CD14-positive monocyte (primary cell): Measurements from ENCODE around the gene EFNB3. TPM values are rescaled to one million over a fixed set of nuclear protein-coding genes. Genes with fewer than 3 reads are reported as not detected.
A peak's percentile ranks its signal among the peaks of the same experiment; 100 is the strongest.

Experiments used
- DNase-seq, 3 donors: peaks; one replicate each; pipeline ENCODE4 v3.0.0-alpha.2; 2011 to 2022
- H2AFZ ChIP-seq: 2 replicates; pipeline ENCODE4 v1.6.0; 2012; ENCODE audit warnings: mild to moderate bottlenecking, low read depth, low read length, inconsistent platforms; ENCODE audit not compliant: insufficient read depth, poor library complexity, severe bottlenecking
- H3K27ac ChIP-seq, 2 donors: 1 replicate in 1 of 2; 2 replicates in 1 of 2; pipeline ENCODE4 v1.5.1; 2012 to 2013; ENCODE audit warnings: low read length in 2 of 2, control low read depth in 1 of 2, inconsistent platforms in 1 of 2, low read depth in 1 of 2, mild to moderate bottlenecking in 1 of 2
- H3K27me3 ChIP-seq, 2 donors: one replicate each; pipeline versions ENCODE4 v1.6.0 to v1.6.1; 2011 to 2013; ENCODE audit warnings: low read length in 2 of 2; ENCODE audit not compliant: control insufficient read depth in 2 of 2, insufficient read depth in 2 of 2
- H3K36me3 ChIP-seq, 2 donors: replicated peaks in 1 of 2; 1 replicate in 1 of 2; 2 replicates in 1 of 2; pipeline versions ENCODE4 v1.5.1 to v1.6.1; 2012 to 2013; ENCODE audit warnings: low read length in 2 of 2, control low read depth in 1 of 2, inconsistent platforms in 1 of 2, mild to moderate bottlenecking in 1 of 2; ENCODE audit not compliant: insufficient read depth in 2 of 2, control insufficient read depth in 1 of 2
- H3K4me1 ChIP-seq, 2 donors: 1 replicate in 1 of 2; 2 replicates in 1 of 2; pipeline versions ENCODE4 v1.5.1 to v1.6.1; 2012 to 2013; ENCODE audit warnings: low read length in 2 of 2, control low read depth in 1 of 2, inconsistent platforms in 1 of 2, mild to moderate bottlenecking in 1 of 2, moderate library complexity in 1 of 2; ENCODE audit not compliant: insufficient read depth in 2 of 2, control insufficient read depth in 1 of 2
- H3K4me2 ChIP-seq: replicated peaks from 2 replicates; pipeline ENCODE3; 2012; ENCODE audit warnings: low read length, moderate library complexity, mild to moderate bottlenecking; ENCODE audit not compliant: poor library complexity, severe bottlenecking; ENCODE audit errors: extremely low read depth
- H3K4me3 ChIP-seq, 3 experiments: fragments of 200-600 bp in 1 of 3; sonication (generic) in 1 of 3; replicated peaks in 1 of 3; 1 replicate in 2 of 3; 2 replicates in 1 of 3; pipeline ENCODE4 v1.5.1; 2011 to 2013; ENCODE audit warnings: low read length in 3 of 3, mild to moderate bottlenecking in 3 of 3, control low read depth in 2 of 3, low read depth in 2 of 3, inconsistent platforms in 1 of 3, moderate library complexity in 1 of 3
- H3K79me2 ChIP-seq: 2 replicates; pipeline ENCODE4 v1.6.0; 2012; ENCODE audit warnings: mild to moderate bottlenecking, control low read depth, inconsistent platforms, low read length, moderate library complexity; ENCODE audit not compliant: insufficient read depth
- H3K9ac ChIP-seq: 2 replicates; pipeline ENCODE4 v1.6.0; 2017; ENCODE audit warnings: low read length, mild to moderate bottlenecking; ENCODE audit not compliant: insufficient read depth, poor library complexity, severe bottlenecking
- H3K9me3 ChIP-seq, 2 donors: replicated peaks in 1 of 2; 1 replicate in 1 of 2; 2 replicates in 1 of 2; pipeline versions ENCODE4 v1.5.1 to v1.6.1; 2012 to 2013; ENCODE audit warnings: low read length in 2 of 2, control low read depth in 1 of 2; ENCODE audit not compliant: control insufficient read depth in 1 of 2, insufficient read depth in 1 of 2
- H4K20me1 ChIP-seq: 2 replicates; pipeline ENCODE4 v1.6.0; 2012; ENCODE audit warnings: mild to moderate bottlenecking, low read length, control low read depth, moderate library complexity; ENCODE audit not compliant: insufficient read depth
- H3K27ac Mint-ChIP-seq, 7 donors: one replicate each; pipeline ENCODE4 v1.8.0; 2020; ENCODE audit warnings: mild to moderate bottlenecking in 7 of 7, mixed read lengths in 7 of 7, moderate library complexity in 6 of 7, inconsistent platforms in 2 of 7
- H3K27me3 Mint-ChIP-seq, 3 donors: one replicate each; pipeline ENCODE4 v1.8.0; 2021 to 2022; ENCODE audit warnings: low read depth in 3 of 3, mild to moderate bottlenecking in 3 of 3, mixed read lengths in 3 of 3, moderate library complexity in 3 of 3, inconsistent platforms in 1 of 3
- H3K36me3 Mint-ChIP-seq, 2 donors: one replicate each; pipeline ENCODE4 v1.8.0; 2020; ENCODE audit warnings: mixed read lengths in 2 of 2, inconsistent platforms in 1 of 2, mild to moderate bottlenecking in 1 of 2
- H3K4me1 Mint-ChIP-seq: one replicate; pipeline ENCODE4 v1.8.0; 2020; ENCODE audit warnings: mild to moderate bottlenecking, mixed read lengths
- H3K4me3 Mint-ChIP-seq, 2 donors: one replicate each; pipeline ENCODE4 v1.8.0; 2020; ENCODE audit warnings: mild to moderate bottlenecking in 2 of 2, mixed read lengths in 2 of 2, moderate library complexity in 1 of 2
- H3K9me3 Mint-ChIP-seq, 7 donors: one replicate each; pipeline ENCODE4 v1.8.0; 2020 to 2022; ENCODE audit warnings: mixed read lengths in 7 of 7, mild to moderate bottlenecking in 6 of 7, moderate library complexity in 6 of 7, inconsistent platforms in 2 of 7
- WGBS: methylation state at CpG from one replicate; pipeline ENCODE4 v1.1.5; 2013; ENCODE audit warnings: missing lambda C conversion rate; ENCODE audit not compliant: insufficient coverage; 5-methylcytosine and 5-hydroxymethylcytosine counted together
- intact Hi-C, 2 donors: fragments of 100-400 bp; cut with micrococcal nuclease; formaldehyde crosslinking; loops; one replicate each; pipeline versions ENCODE4 v1.15.0 to v1.15.1; 2023
- polyA plus RNA-seq, 3 donors: library from polyadenylated mRNA; depleted of rRNA in 1 of 3; unstranded in 2 of 3; stranded (reverse) in 1 of 3; fragments of 300-500 nt in 2 of 3; fragments of >200 nt in 1 of 3; fragmentation: Illumina TruSeq in 2 of 3; gene quantifications; 1 replicate in 2 of 3; 2 replicates in 1 of 3; pipeline ENCODE4 v1.2.3, GENCODE V29; 2012 to 2021
- TF ChIP-seq, protein P1 (sequence below): fragments of 200-600 bp; IDR thresholded peaks from one replicate; pipeline ENCODE4 v1.8.0; 2022; ENCODE audit warnings: antibody characterized with exemption, mild to moderate bottlenecking

The EFNB3 gene
- polyA plus RNA-seq, 3 donors = 0.01 TPM; not detected in 2

DNA sequence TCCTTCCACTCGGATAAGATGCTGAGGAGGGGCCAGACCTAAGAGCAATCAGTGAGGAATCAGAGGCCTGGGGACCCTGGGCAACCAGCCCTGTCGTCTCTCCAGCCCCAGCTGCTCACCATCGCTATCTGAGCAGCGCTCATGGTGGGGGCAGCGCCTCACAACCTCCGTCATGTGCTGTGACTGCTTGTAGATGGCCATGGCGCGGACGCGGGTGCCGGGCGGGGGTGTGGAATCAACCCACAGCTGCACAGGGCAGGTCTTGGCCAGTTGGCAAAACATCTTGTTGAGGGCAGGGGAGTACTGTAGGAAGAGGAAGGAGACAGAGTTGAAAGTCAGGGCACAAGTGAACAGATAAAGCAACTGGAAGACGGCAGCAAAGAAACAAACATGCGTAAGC lies 30.1 kb upstream of the EFNB3 start:
- Mint-ChIP-seq H3K27ac (peak overlapping the region in 1 of 7 donors; percentile 15), H3K36me3 (peaks cover 57 to 75% of the 10 kb centered on the region in 2 donors), H3K4me1 (no peaks in the 10 kb centered on the region), H3K9me3 (peaks cover 9 to 23% (median 14%) of the 10 kb centered on the region in 7 donors), H3K4me3 (no peak overlapping the region), H3K27me3 (peaks cover 0 to 3% (median 0%) of the 10 kb centered on the region in 3 donors)
- Histone ChIP-seq H3K4me2 (no peak overlapping the region), H3K36me3 (peaks cover 52 to 67% of the 10 kb centered on the region in 2 donors), H2AFZ (no peak overlapping the region), H3K79me2 (peaks cover 7% of the 10 kb centered on the region), H3K4me1 (no peaks in the 10 kb centered on the region), H3K4me3 (no peak overlapping the region), H4K20me1 (peaks cover 28% of the 10 kb centered on the region), H3K9ac (no peak overlapping the region), H3K27ac (no peak overlapping the region), H3K9me3 (peaks cover 10 to 16% of the 10 kb centered on the region in 2 donors), H3K27me3 (no peaks in the 10 kb centered on the region)
- TF ChIP-seq, protein P1, sequence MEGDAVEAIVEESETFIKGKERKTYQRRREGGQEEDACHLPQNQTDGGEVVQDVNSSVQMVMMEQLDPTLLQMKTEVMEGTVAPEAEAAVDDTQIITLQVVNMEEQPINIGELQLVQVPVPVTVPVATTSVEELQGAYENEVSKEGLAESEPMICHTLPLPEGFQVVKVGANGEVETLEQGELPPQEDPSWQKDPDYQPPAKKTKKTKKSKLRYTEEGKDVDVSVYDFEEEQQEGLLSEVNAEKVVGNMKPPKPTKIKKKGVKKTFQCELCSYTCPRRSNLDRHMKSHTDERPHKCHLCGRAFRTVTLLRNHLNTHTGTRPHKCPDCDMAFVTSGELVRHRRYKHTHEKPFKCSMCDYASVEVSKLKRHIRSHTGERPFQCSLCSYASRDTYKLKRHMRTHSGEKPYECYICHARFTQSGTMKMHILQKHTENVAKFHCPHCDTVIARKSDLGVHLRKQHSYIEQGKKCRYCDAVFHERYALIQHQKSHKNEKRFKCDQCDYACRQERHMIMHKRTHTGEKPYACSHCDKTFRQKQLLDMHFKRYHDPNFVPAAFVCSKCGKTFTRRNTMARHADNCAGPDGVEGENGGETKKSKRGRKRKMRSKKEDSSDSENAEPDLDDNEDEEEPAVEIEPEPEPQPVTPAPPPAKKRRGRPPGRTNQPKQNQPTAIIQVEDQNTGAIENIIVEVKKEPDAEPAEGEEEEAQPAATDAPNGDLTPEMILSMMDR = no peak
- DNase-seq = no peak
- WGBS = over 99% methylated on average over 12 of the region's 14 CpGs
- intact Hi-C loops = no loop called here

DNA sequence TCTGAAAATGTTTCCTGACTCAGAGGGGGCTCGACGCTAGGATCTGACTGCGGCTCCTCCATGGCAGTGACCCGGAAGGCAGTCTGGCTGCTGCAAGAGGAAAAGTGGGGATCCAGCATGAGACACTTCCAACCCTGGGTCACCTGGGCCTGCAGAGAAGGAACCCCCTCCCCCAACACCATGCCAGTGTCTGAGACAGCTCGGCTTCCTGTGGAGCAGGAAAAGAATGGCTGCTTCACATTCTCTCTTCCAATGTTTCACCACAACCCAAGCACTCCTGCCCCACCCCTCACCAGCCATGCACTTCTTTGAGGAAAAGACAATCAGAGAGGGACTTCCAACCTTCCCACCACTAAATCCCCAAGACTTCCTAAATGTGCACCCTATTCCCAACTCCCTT lies 28.5 kb upstream of the EFNB3 start:
- H3K4me1 ChIP-seq = no peaks in the 10 kb centered on the region
- peaks cover 9 to 23% (median 14%) of the 10 kb centered on the region in 7 donors for H3K9me3 Mint-ChIP-seq
- no peaks in the 10 kb centered on the region for H3K27me3 ChIP-seq
- H3K36me3 ChIP-seq = peaks cover 37 to 51% of the 10 kb centered on the region in 2 donors
- TF ChIP-seq, protein P1 = no peak
- no peak overlapping the region for H2AFZ ChIP-seq
- H3K79me2 ChIP-seq = peaks cover 18% of the 10 kb centered on the region
- H3K27me3 Mint-ChIP-seq = peaks cover 0 to 3% (median 0%) of the 10 kb centered on the region in 3 donors
- no peak overlapping the region for H3K4me2 ChIP-seq
- H3K4me3 ChIP-seq = no peak overlapping the region
- intact Hi-C loops = no loop called here
- peak overlapping the region in 1 of 7 donors; percentile 61 for H3K27ac Mint-ChIP-seq
- H3K36me3 Mint-ChIP-seq = peaks cover 43 to 59% of the 10 kb centered on the region in 2 donors
- no peak overlapping the region for H3K4me3 Mint-ChIP-seq
- 96% methylated on average over 5 of the region's 5 CpGs for WGBS
- peaks cover 10 to 16% of the 10 kb centered on the region in 2 donors for H3K9me3 ChIP-seq
- no peak for DNase-seq
- H4K20me1 ChIP-seq = peaks cover 40% of the 10 kb centered on the region
- H3K4me1 Mint-ChIP-seq = no peaks in the 10 kb centered on the region
- no peak overlapping the region for H3K9ac ChIP-seq
- no peak overlapping the region for H3K27ac ChIP-seq
